Measurements from ENCODE around the gene ARF4. TPM values are rescaled to one million over a fixed set of nuclear protein-coding genes. Genes with fewer than 3 reads are reported as not detected.

ARF4 gene
- total RNA-seq, 2 experiments from 2014 or later, result 49.6 to 50.0 TPM

DNA sequence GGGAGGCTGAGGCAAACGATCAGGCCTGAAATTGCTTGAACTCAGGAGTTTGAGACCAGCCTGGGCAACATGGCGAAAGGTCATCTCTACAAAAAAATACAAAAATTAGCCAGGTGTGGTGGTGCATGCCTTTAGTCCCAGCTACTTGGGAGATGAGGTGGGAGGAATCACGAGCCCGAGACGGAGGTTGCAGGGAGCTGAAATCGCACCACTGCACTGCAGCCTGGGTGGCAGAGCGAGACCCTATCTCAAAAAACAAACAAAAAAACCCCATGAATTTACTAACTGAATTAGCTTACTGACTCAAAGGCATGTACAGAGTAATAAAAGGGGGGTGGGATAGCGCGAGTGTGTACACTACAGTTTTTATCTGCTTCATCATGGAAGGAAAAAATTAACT lies 19.3 kb downstream of the ARF4 start:
- H3K36me3 Mint-ChIP-seq (ENCODE audit: low read depth), result peaks cover 51% of the 10 kb centered on the region
- intact Hi-C loops (cut with DNase I, micrococcal nuclease), result no loop called here
- H3K27ac Mint-ChIP-seq, result peak overlapping the region; percentile 11
- peaks cover 11% of the 10 kb centered on the region for H3K4me1 Mint-ChIP-seq
- DNase-seq (no peak), ATAC-seq (no peak)
- no peaks in the 10 kb centered on the region for H3K9me3 Mint-ChIP-seq (ENCODE audit: low read depth)
- no peaks in the 10 kb centered on the region for H3K27me3 Mint-ChIP-seq
- CTCF ChIA-PET, result interaction anchor here (1.0 kb wide), 2 partner anchors 11 to 16 kb away, joined by 3 read pairs; no protein-coding TSS in a partner anchor
- no peak overlapping the region for H3K4me3 Mint-ChIP-seq
- POLR2A ChIA-PET, result no interaction called here

DNA sequence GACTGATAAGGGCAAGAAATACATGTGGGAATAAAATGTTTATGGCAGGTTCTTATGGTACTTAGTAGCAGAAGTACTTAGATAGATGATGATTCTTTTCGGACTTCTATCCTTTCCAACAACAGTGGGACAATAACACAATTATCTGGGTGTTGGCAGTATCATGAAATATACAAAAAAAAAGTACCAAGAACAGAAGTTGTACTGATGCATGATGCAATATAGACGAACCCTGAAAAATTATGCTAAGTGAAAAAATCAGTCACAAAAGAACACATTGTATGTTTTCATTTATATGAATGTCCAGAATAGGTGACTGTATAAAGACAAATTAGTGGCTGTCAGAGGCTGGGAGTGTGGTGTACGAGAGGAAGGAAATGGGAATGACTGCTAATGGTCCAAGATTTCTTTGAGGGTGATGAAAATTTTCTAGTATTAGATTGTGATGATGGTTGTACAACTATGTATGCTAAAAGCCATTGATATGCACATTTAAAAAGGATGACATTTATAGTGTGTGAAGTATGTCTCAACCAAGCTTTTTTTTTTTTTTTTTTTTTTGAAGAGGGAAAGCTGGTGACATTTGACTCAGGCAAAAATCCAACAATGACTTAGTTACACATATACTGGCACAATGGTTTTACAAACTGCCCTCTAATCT lies 21.0 kb downstream of the ARF4 start:
- POLR2A ChIA-PET, result no interaction called here
- Mint-ChIP-seq H3K4me1 (peaks cover 13% of the 10 kb centered on the region), H3K36me3 (ENCODE audit: low read depth) (peaks cover 60% of the 10 kb centered on the region), H3K27ac (peak overlapping the region; percentile 22), H3K9me3 (ENCODE audit: low read depth) (no peaks in the 10 kb centered on the region), H3K4me3 (no peak overlapping the region), H3K27me3 (no peaks in the 10 kb centered on the region)
- DNase-seq (no peak), ATAC-seq (no peak)
- CTCF ChIA-PET, result interaction anchor here (0.8 to 0.9 kb wide), 2 partner anchors 16 to 20 kb away, joined by 3 read pairs; no protein-coding TSS in a partner anchor
- intact Hi-C loops (cut with DNase I, micrococcal nuclease), result no loop called here

DNA sequence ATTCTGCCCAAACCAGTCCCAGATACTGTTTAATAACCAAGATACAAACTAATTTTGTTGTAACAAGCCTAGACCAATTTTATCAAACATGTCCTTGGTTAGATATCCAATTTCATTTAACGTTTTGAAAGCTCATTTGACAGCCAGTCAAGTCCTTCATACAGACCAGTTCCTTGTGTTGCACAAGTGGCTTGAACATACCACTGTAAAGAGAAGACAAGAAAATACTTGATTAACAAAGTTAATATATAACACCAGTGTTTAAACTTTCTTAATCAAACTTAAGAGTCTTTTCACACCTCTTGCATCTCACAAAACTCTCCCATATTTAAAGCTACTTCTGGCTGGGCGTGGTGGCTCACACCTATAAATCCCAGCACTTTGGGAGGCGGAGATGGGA lies 25.0 kb downstream of the ARF4 start:
- Mint-ChIP-seq H3K27me3 (no peaks in the 10 kb centered on the region), H3K4me3 (no peak overlapping the region), H3K4me1 (peaks cover 13% of the 10 kb centered on the region), H3K36me3 (ENCODE audit: low read depth) (peaks cover 52% of the 10 kb centered on the region), H3K27ac (peak overlapping the region; percentile 1), H3K9me3 (ENCODE audit: low read depth) (no peaks in the 10 kb centered on the region)
- ChIA-PET CTCF (interaction anchor here (0.5 to 1.1 kb wide), 5 partner anchors 8 to 1006 kb away, joined by 3 to 4 read pairs (median 3); no protein-coding TSS in a partner anchor), POLR2A (no interaction called here)
- DNase-seq (no peak), ATAC-seq (no peak)
- intact Hi-C loops (cut with DNase I, micrococcal nuclease), result no loop called here

DNA sequence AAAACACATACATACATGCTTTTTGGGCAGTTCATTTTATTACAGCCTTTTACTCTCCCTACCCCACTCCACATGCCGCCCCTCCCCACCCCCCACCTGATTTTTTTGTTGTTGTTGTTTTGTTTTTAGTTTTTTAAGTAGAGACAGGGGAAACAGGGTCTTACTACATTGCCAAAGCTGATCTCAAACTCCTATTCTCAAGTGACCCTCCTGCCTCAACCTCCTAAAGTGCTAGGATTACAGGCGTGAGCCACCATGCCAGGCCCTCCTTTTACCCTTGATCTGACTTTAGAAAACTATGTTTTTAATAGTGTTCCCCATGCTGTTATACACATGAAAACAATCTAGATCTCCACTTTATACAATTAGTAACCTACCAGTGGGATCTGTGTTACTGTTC lies 26.3 kb downstream of the ARF4 start:
- DNase-seq (no peak), ATAC-seq (no peak)
- Mint-ChIP-seq H3K4me3 (no peak overlapping the region), H3K4me1 (peaks cover 10% of the 10 kb centered on the region), H3K27me3 (no peaks in the 10 kb centered on the region), H3K9me3 (ENCODE audit: low read depth) (no peaks in the 10 kb centered on the region), H3K27ac (peak overlapping the region; percentile 13), H3K36me3 (ENCODE audit: low read depth) (peaks cover 48% of the 10 kb centered on the region)
- ChIA-PET POLR2A (no interaction called here), CTCF (interaction anchor here (0.5 to 1.1 kb wide), 2 partner anchors 10 to 22 kb away, joined by 3 read pairs; no protein-coding TSS in a partner anchor)
- intact Hi-C loops (cut with DNase I, micrococcal nuclease), result no loop called here

DNA sequence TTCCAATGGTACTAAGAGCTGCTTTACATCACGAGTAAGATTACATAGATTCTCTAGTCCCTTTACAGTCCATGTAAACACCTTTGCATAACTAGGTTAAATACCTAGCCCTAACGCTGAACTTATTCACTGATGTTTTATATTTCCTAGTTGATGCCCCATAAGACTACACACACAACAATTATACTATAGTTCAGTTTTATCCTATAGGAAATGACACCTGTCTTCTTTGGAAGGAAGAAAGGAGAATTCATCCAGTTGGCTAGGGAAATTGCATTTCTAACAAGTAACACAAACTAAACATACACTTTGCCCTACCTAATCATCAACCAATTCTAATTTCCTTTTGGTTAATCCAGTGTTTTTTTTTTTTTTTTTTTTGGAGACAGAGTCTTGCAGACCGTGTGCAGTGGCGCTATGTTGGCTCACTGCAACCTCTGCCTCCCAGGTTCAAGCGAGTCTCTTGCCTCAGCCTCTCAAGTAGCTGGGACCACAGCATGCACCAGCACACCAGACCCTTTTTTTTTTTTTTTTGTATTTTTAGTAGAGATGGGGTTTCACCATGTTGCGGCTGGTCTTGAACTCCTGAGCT lies 27.2 kb downstream of the ARF4 start:
- H3K27me3 Mint-ChIP-seq, result no peaks in the 10 kb centered on the region
- CTCF ChIA-PET, result interaction anchor here (1.1 kb wide), 1 partner anchor 10 kb away, joined by 3 read pairs; no protein-coding TSS in a partner anchor
- ATAC-seq, result no peak
- H3K4me1 Mint-ChIP-seq, result peaks cover 10% of the 10 kb centered on the region
- no peak overlapping the region for H3K4me3 Mint-ChIP-seq
- no peaks in the 10 kb centered on the region for H3K9me3 Mint-ChIP-seq (ENCODE audit: low read depth)
- intact Hi-C loops (cut with DNase I, micrococcal nuclease), result no loop called here
- H3K36me3 Mint-ChIP-seq (ENCODE audit: low read depth), result peaks cover 43% of the 10 kb centered on the region
- DNase-seq, result no peak
- no peak overlapping the region for H3K27ac Mint-ChIP-seq
- POLR2A ChIA-PET, result no interaction called here

DNA sequence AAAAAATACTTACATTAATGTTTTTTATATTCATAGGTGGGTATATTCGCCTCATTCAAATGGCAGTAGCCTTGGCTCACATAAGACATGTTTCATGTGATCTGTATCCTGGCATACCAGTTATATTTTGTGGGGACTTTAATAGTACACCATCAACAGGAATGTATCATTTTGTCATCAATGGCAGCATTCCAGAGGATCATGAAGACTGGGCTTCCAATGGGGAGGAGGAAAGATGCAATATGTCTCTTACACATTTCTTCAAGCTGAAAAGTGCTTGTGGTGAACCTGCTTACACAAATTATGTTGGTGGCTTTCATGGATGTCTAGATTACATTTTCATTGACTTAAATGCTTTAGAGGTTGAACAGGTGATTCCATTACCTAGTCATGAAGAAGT lies 37.6 kb downstream of the ARF4 start:
- ChIA-PET POLR2A (no interaction called here), CTCF (interaction anchor here (0.6 kb wide), 1 partner anchor 13 kb away, joined by 4 read pairs; no protein-coding TSS in a partner anchor)
- Mint-ChIP-seq H3K36me3 (ENCODE audit: low read depth) (peaks cover 34% of the 10 kb centered on the region), H3K27me3 (no peaks in the 10 kb centered on the region), H3K27ac (peak overlapping the region; percentile 9), H3K9me3 (ENCODE audit: low read depth) (no peaks in the 10 kb centered on the region), H3K4me3 (peak overlapping the region; percentile 62), H3K4me1 (peaks cover 49% of the 10 kb centered on the region)
- ATAC-seq, result no peak
- no peak for DNase-seq
- intact Hi-C loops (cut with DNase I, micrococcal nuclease), result loop anchor here in 1 of 2 experiments (5.0 to 10.0 kb wide), 4 partner anchors 395 to 877 kb away; partner anchors contain the start of genes ABHD6, IL17RD, PDHB and TASOR

DNA sequence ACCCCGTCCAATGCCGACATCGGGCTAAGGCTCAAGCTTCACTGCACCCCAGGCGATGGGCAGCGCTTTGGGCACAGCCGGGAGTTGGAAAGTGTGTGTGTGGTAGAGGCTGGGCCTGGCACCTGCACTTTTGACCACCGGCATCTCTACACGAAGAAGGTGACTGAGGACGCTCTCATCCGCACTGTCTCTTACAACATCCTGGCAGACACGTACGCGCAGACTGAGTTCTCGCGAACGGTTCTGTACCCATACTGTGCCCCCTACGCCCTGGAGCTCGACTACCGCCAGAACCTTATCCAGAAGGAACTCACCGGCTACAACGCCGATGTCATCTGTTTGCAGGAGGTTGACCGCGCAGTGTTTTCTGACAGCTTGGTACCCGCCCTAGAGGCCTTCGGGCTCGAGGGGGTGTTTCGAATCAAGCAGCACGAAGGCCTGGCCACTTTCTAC lies 40.0 kb downstream of the ARF4 start:
- Mint-ChIP-seq H3K36me3 (ENCODE audit: low read depth) (peaks cover 29% of the 10 kb centered on the region), H3K9me3 (ENCODE audit: low read depth) (no peaks in the 10 kb centered on the region), H3K4me3 (peak overlapping the region; percentile 91), H3K4me1 (peaks cover 39% of the 10 kb centered on the region), H3K27ac (peak overlapping the region; percentile 100), H3K27me3 (no peaks in the 10 kb centered on the region)
- intact Hi-C loops (cut with DNase I, micrococcal nuclease), result loop anchor here (1.0 to 10.0 kb wide), 7 partner anchors 40 to 875 kb away; partner anchors contain the start of genes ABHD6 (in 1 of the 2), ARF4 (in 1 of the 2), DENND6A (in 1 of the 2) and IL17RD (in 1 of the 2)
- ChIA-PET CTCF (interaction anchor here (1.2 to 2.7 kb wide), 3 partner anchors 8 to 159 kb away, joined by 5 to 10 read pairs (median 8); no protein-coding TSS in a partner anchor), POLR2A (interaction anchor here (1.6 to 4.1 kb wide), 2 partner anchors 11 to 40 kb away, joined by 4 to 30 read pairs; partner anchors contain the start of gene ARF4)
- DNase-seq (peak; percentile 71), ATAC-seq (peak; percentile 57)

DNA sequence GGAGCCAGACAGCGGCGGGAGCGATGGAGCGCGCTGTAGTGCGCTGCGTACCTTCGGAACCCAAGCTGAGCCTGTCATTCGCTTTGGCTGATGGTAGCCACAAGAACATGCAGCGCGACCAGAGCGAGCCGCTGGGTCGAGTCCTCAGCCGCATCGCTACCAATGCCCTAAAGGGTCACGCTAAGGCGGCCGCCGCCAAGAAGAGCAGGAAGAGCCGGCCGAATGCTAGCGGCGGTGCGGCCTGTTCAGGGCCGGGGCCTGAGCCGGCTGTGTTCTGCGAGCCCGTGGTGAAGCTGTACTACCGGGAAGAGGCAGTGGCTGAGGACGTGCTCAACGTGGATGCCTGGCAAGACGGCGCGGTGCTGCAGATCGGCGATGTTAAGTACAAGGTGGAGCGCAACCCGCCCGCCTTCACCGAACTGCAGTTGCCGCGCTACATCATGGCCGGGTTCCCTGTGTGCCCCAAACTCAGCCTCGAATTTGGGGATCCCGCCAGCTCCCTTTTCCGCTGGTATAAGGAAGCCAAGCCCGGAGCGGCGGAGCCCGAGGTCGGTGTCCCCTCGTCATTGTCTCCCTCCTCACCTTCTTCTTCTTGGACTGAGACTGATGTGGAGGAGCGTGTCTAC lies 40.6 kb downstream of the ARF4 start:
- H3K27me3 Mint-ChIP-seq, result no peaks in the 10 kb centered on the region

DNA sequence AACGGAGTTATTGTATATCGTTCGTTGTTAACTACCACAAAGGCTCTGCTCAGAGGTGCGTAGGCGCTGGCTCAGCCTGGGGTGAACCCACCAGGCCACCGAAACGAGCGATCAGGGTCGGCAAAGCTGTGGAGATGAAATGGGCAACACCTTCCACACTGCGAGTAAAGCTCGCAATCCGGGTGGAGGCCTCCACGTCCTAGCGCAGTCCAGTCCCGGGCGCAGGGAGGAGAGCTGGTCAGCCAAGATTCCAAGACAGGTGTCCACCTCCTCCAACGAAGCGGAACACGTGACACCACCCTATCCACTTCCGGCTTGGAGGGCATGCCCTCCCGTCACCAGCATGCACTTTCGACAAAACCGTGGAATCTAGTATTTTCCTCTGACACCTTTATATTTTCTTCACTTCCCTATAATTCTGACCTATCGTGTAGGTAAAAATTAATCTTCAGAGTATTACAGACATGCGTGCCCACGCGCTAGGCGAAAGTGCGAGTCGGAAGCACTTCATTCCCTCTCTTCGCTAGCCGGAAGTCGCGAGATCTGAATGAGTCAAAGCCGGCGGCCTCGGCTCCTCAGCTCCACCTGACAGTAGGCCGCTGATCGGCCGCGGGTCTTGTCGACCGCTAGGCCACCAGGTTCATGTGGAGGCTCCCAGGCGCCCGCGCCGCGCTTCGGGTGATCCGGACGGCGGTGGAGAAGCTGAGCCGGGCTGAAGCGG lies 41.2 kb downstream of the ARF4 start, which contains the start of gene PDE12:
PDE12 (plus strand) TSS at position 537 of the 721 bp plus-strand sequence; CDS start at position 643, 106 bp downstream.
- DNase-seq (peak; percentile 91), ATAC-seq (peak; percentile 82)
- Mint-ChIP-seq H3K27ac (peak within 1 kb of the TSS; percentile 100), H3K4me3 (peak within 1 kb of the TSS; percentile 91), H3K27me3 (no peaks in the 10 kb centered on the region), H3K9me3 (ENCODE audit: low read depth) (no peaks in the 10 kb centered on the region), H3K36me3 (ENCODE audit: low read depth) (peaks cover 27% of the 10 kb centered on the region), H3K4me1 (peaks cover 29% of the 10 kb centered on the region)
- CTCF ChIA-PET, result interaction anchor here (0.8 to 2.7 kb wide), 4 partner anchors 9 to 158 kb away, joined by 3 to 10 read pairs (median 4); partner anchors contain the start of gene ARF4
- intact Hi-C loops (cut with DNase I, micrococcal nuclease), result loop anchor here (1.0 to 10.0 kb wide), 10 partner anchors 41 to 876 kb away; partner anchors contain the start of genes DENND6A (in 2 of the 2), ABHD6 (in 1 of the 2), APPL1 (in 1 of the 2) and ARF4 (in 1 of the 2)
- POLR2A ChIA-PET, result interaction anchor here (0.7 to 4.1 kb wide), 7 partner anchors 10 to 259 kb away, joined by 3 to 30 read pairs (median 4); partner anchors contain the start of gene ARF4

More for the DNA sequence above, 40.6 kb downstream of the ARF4 start:
- peak; percentile 39 for ATAC-seq
- intact Hi-C loops (cut with DNase I, micrococcal nuclease), result loop anchor here (1.0 to 10.0 kb wide), 11 partner anchors 41 to 876 kb away; partner anchors contain the start of genes ARF4 (in 2 of the 2), DENND6A (in 2 of the 2), ABHD6 (in 1 of the 2) and APPL1 (in 1 of the 2)
- CTCF ChIA-PET, result interaction anchor here (0.8 to 2.7 kb wide), 3 partner anchors 9 to 159 kb away, joined by 3 to 10 read pairs (median 4); no protein-coding TSS in a partner anchor
- Mint-ChIP-seq H3K36me3 (ENCODE audit: low read depth) (peaks cover 29% of the 10 kb centered on the region), H3K9me3 (ENCODE audit: low read depth) (no peaks in the 10 kb centered on the region), H3K27ac (peak overlapping the region; percentile 100), H3K4me1 (peaks cover 34% of the 10 kb centered on the region), H3K4me3 (peak overlapping the region; percentile 91)
- POLR2A ChIA-PET, result interaction anchor here (0.7 to 4.1 kb wide), 6 partner anchors 10 to 159 kb away, joined by 3 to 30 read pairs (median 4); partner anchors contain the start of gene ARF4
- DNase-seq, result peak; percentile 59

DNA sequence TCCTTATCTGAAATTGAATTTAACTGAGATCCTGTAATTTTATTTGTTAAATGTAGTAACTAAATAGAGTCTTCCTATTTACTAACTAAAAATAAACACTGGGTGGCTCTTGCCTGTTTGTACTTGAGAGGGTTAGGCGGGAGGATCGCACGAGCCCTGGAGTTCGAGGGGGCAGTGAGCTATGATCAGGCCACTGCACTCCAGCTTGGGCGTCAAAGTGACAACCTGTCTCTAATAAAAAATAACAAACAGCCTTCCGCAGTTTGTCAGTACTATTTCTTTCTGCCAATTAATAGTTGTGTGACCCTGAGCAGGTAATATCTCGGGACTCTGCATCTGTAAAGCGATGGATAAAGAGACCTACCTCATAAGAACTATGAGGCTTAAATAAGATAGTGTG lies 41.8 kb downstream of the ARF4 start:
- POLR2A ChIA-PET, result interaction anchor here (0.8 to 4.1 kb wide), 3 partner anchors 31 to 260 kb away, joined by 3 to 30 read pairs (median 7); partner anchors contain the start of gene ARF4
- Mint-ChIP-seq H3K4me3 (peak overlapping the region; percentile 91), H3K9me3 (ENCODE audit: low read depth) (no peaks in the 10 kb centered on the region), H3K27ac (peak overlapping the region; percentile 100), H3K27me3 (no peaks in the 10 kb centered on the region), H3K36me3 (ENCODE audit: low read depth) (peaks cover 27% of the 10 kb centered on the region), H3K4me1 (peaks cover 23% of the 10 kb centered on the region)
- CTCF ChIA-PET, result interaction anchor here (1.0 to 1.4 kb wide), 2 partner anchors 42 to 158 kb away, joined by 4 read pairs; partner anchors contain the start of gene ARF4
- ATAC-seq (no peak), DNase-seq (peak; percentile 24)
- intact Hi-C loops (cut with DNase I, micrococcal nuclease), result loop anchor here in 1 of 2 experiments (5.0 to 10.0 kb wide), 4 partner anchors 391 to 877 kb away; partner anchors contain the start of genes ABHD6, IL17RD, PDHB and TASOR

Data from activated CD4-positive, alpha-beta T cell treated with anti-CD3 and anti-CD28 coated beads for 36 hours (primary cell).